WTC11 (cell line): ENCODE results near the gene FHOD1. TPM values are rescaled to one million over a fixed set of nuclear protein-coding genes. Genes with fewer than 3 reads are reported as not detected.

Experiments
- ATAC-seq: fragments of 200-7000 bp; cut with Tn5 transposase; 2 replicates; pipeline ENCODE4 v1.10.0; 2021; ENCODE audit warnings: mild to moderate bottlenecking, moderate library complexity
- CTCF ChIA-PET: fragments of 300-600 bp; sonication (Branson Sonifier 250); formaldehyde crosslinking; loops from one replicate; lab custom pipeline; 2021; ENCODE audit warnings: antibody characterized with exemption; lab: Charles Lee
- POLR2A ChIA-PET: fragments of 350-600 bp; sonication (Branson Sonifier 250); formaldehyde crosslinking; loops from one replicate; lab custom pipeline; 2021; ENCODE audit warnings: antibody characterized with exemption; lab: Charles Lee
- DNase-seq: peaks from one replicate; pipeline ENCODE4 v3.0.0; 2021; ENCODE audit warnings: low spot score
- H3K27ac Mint-ChIP-seq: 2 replicates; pipeline ENCODE4 v1.8.0; 2021; ENCODE audit warnings: mixed read lengths
- H3K27me3 Mint-ChIP-seq: 2 replicates; pipeline ENCODE4 v1.8.0; 2021; ENCODE audit warnings: low read depth, mild to moderate bottlenecking, moderate library complexity, mixed read lengths
- H3K36me3 Mint-ChIP-seq: 2 replicates; pipeline ENCODE4 v1.8.0; 2021; ENCODE audit warnings: mixed read lengths
- H3K4me1 Mint-ChIP-seq: 2 replicates; pipeline ENCODE4 v1.8.0; 2022; ENCODE audit warnings: mixed read lengths
- H3K4me3 Mint-ChIP-seq: 2 replicates; pipeline ENCODE4 v1.8.0; 2021; ENCODE audit warnings: mild to moderate bottlenecking, moderate library complexity, mixed read lengths
- H3K9me3 Mint-ChIP-seq: 2 replicates; pipeline ENCODE4 v1.8.0; 2021; ENCODE audit warnings: mixed read lengths
- ATF1 ChIP-seq: sonication (generic); formaldehyde crosslinking; IDR thresholded peaks from 2 replicates; pipeline ENCODE4 v1.8.1; 2023; ENCODE audit warnings: mild to moderate bottlenecking, moderate library complexity, missing genetic modification reagents
- ATF6 ChIP-seq: sonication (generic); formaldehyde crosslinking; IDR thresholded peaks from 2 replicates; pipeline ENCODE4 v1.8.1; 2023; ENCODE audit warnings: mild to moderate bottlenecking, missing genetic modification reagents
- E2F4 ChIP-seq: sonication (generic); formaldehyde crosslinking; IDR thresholded peaks from 2 replicates; pipeline ENCODE4 v1.8.1; 2022; ENCODE audit warnings: low read depth, mild to moderate bottlenecking, moderate library complexity, missing genetic modification reagents, borderline replicate concordance
- FOXK1 ChIP-seq: sonication (generic); formaldehyde crosslinking; IDR thresholded peaks from 2 replicates; pipeline ENCODE4 v1.8.0; 2022; ENCODE audit warnings: mild to moderate bottlenecking, moderate library complexity, missing genetic modification reagents
- GABPB1 ChIP-seq: sonication (generic); formaldehyde crosslinking; IDR thresholded peaks from 2 replicates; pipeline ENCODE4 v1.8.1; 2023; ENCODE audit warnings: mild to moderate bottlenecking, missing genetic modification reagents
- GTF2I ChIP-seq: fragments of 250-450 bp; sonication (Bioruptor Pico); conservative IDR thresholded peaks from 2 replicates; pipeline ENCODE4 v1.4.0; 2021; ENCODE audit warnings: mild to moderate bottlenecking
- IRF2 ChIP-seq: sonication (generic); formaldehyde crosslinking; IDR thresholded peaks from 2 replicates; pipeline ENCODE4 v1.8.0; 2022; ENCODE audit warnings: low read depth, missing genetic modification reagents, borderline replicate concordance
- NR1H2 ChIP-seq: sonication (generic); formaldehyde crosslinking; IDR thresholded peaks from 2 replicates; pipeline ENCODE4 v1.9.0; 2021; ENCODE audit warnings: mild to moderate bottlenecking, moderate library complexity, missing genetic modification reagents
- PRRX2 ChIP-seq: fragments of 250-450 bp; sonication (Bioruptor Pico); IDR thresholded peaks from 2 replicates; pipeline ENCODE4 v1.8.0; 2021; ENCODE audit warnings: mild to moderate bottlenecking
- RORB ChIP-seq: fragments of 250-450 bp; sonication (Bioruptor Pico); IDR thresholded peaks from 2 replicates; pipeline ENCODE4 v1.9.0; 2021; ENCODE audit warnings: mild to moderate bottlenecking
- SMAD3 ChIP-seq: sonication (generic); formaldehyde crosslinking; IDR thresholded peaks from 2 replicates; pipeline ENCODE4 v1.8.0; 2022; ENCODE audit warnings: missing genetic modification reagents, mild to moderate bottlenecking, borderline replicate concordance
- SP1 ChIP-seq: sonication (generic); formaldehyde crosslinking; conservative IDR thresholded peaks from 2 replicates; pipeline ENCODE4 v1.8.1; 2022; ENCODE audit warnings: missing genetic modification reagents
- TEAD1 ChIP-seq: sonication (generic); formaldehyde crosslinking; IDR thresholded peaks from 2 replicates; pipeline ENCODE4 v1.8.0; 2022; ENCODE audit warnings: mild to moderate bottlenecking, missing genetic modification reagents
- ZNF232 ChIP-seq: sonication (generic); formaldehyde crosslinking; IDR thresholded peaks from 2 replicates; pipeline ENCODE4 v1.8.0; 2022; ENCODE audit warnings: mild to moderate bottlenecking, missing genetic modification reagents
- ZNF317 ChIP-seq: sonication (generic); formaldehyde crosslinking; IDR thresholded peaks from 2 replicates; pipeline ENCODE4 v1.8.1; 2023; ENCODE audit warnings: low read depth, mild to moderate bottlenecking, moderate library complexity, missing genetic modification reagents, borderline replicate concordance
- total RNA-seq: library from RNA; stranded (reverse); gene quantifications from 3 replicates; pipeline ENCODE4 v1.2.3, GENCODE V29; 2021
- TF ChIP-seq, protein P1 (sequence below): sonication (generic); formaldehyde crosslinking; IDR thresholded peaks from 2 replicates; pipeline ENCODE4 v1.8.1; 2023; ENCODE audit warnings: mild to moderate bottlenecking, moderate library complexity, missing genetic modification reagents
- TF ChIP-seq, protein P2 (sequence below): sonication (generic); formaldehyde crosslinking; IDR thresholded peaks from 2 replicates; pipeline ENCODE4 v1.8.1; 2023; ENCODE audit warnings: mild to moderate bottlenecking, missing genetic modification reagents, borderline replicate concordance

FHOD1 gene
- total RNA-seq, 1 experiment from 2014 or later = 81.3 TPM

DNA sequence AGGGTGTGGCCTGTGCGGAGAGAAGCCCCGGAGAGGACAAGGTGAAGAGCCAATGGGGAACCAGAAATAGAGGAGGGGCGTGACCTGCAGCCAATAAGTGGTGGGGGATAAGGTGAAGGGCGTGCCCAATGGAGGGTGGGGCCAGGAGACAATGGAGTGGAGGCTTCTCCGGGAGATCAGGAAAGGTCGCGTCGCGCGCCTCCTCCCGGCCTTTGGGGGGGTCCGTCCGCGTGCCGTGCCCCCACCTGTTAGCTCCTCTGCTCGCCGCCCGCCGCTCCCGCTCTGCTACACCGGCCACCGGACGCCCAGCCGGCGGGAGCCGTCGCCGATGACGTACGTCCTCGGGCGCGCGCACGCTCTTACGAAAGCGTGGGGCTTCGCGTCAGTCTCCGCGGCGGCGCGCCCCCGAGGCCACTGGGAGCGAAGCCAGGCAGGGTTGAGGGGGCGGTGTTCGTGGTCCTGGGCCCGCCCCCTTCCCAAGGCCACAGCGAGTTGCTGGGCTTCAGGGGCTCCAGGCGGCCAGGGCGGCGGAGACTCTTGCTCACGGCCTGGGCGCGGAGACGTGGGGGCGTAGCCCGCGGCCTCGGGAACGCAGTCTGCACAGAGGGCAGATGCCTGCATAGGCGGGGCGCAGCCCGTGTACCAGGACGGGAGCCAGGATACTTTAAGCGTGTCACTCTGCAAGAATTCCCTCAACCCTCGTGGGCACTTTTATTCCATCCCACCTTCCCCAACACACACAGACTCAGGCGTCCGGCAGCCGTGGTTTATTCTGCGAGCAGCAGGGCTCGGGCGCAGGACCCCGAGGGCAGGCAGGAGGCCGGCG, 63.4 kb downstream of the FHOD1 start, which contains the start of gene MATCAP1 (continued):
- TF ChIP-seq TEAD1 (0 out of 2 replicates have a peak, but pooled peaks have one; percentile 13), SP1 (CRISPR knock-in tag) (peak; percentile 91)

- ChIA-PET POLR2A (no interaction called here), CTCF (interaction anchor here (1.4 to 4.4 kb wide), 4 partner anchors 9 to 230 kb away, joined by 4 to 49 read pairs (median 20); partner anchors contain the start of gene NOL3)
- Mint-ChIP-seq H3K9me3 (no peaks in the 10 kb centered on the region), H3K27me3 (peaks cover 34% of the 10 kb centered on the region), H3K27ac (no peak overlapping the region), H3K36me3 (no peaks in the 10 kb centered on the region), H3K4me3 (no peak overlapping the region), H3K4me1 (peaks cover 23% of the 10 kb centered on the region)
- ATAC-seq (no peak), DNase-seq (no peak)
- TF ChIP-seq ZNF232 (CRISPR knock-in tag) (peak; percentile 6; the same call in 1 of the 2 replicates), GABPB1 (CRISPR knock-in tag) (no peak)
These were observed 64.0 kb downstream of the FHOD1 start for GRCh38 chr16:67183284-67183626.

- ChIA-PET POLR2A (interaction anchor here (0.7 kb wide), 1 partner anchor 65 kb away, joined by 3 read pairs; the partner anchor contains the start of gene FHOD1), CTCF (interaction anchor here (1.5 to 4.4 kb wide), 2 partner anchors 12 to 28 kb away, joined by 9 to 49 read pairs; partner anchors contain the start of gene NOL3)
- no peak for TF ChIP-seq NR1H2 (CRISPR knock-in tag)
- no peak for TF ChIP-seq ATF6 (CRISPR knock-in tag)
- no peak for TF ChIP-seq ZNF317 (CRISPR knock-in tag)
- no peak for TF ChIP-seq E2F4 (CRISPR knock-in tag)
- TF ChIP-seq PRRX2 (CRISPR knock-in tag) = no peak
- no peak for TF ChIP-seq ATF1 (CRISPR knock-in tag)
- no peak for TF ChIP-seq FOXK1 (CRISPR knock-in tag)
- no peak for TF ChIP-seq SMAD3 (CRISPR knock-in tag)
- no peak for TF ChIP-seq GTF2I (CRISPR knock-in tag)
- TF ChIP-seq IRF2 (CRISPR knock-in tag) = no peak
- H3K27ac Mint-ChIP-seq = no peak overlapping the region
- no peaks in the 10 kb centered on the region for H3K9me3 Mint-ChIP-seq
- H3K27me3 Mint-ChIP-seq = peaks cover 40% of the 10 kb centered on the region
- peaks cover 29% of the 10 kb centered on the region for H3K4me1 Mint-ChIP-seq
- no peak overlapping the region for H3K4me3 Mint-ChIP-seq
- H3K36me3 Mint-ChIP-seq = peaks cover 3% of the 10 kb centered on the region; the same call in 1 of the 2 replicates
- DNase-seq (no peak), ATAC-seq (no peak)
These were observed 65.0 kb downstream of the FHOD1 start for GRCh38 chr16:67182288-67182687.

GRCh38 chr16:67181346-67181745, 65.9 kb downstream of the FHOD1 start:
- Mint-ChIP-seq H3K27me3 (peaks cover 43% of the 10 kb centered on the region), H3K27ac (no peak overlapping the region), H3K4me3 (no peak overlapping the region), H3K9me3 (no peaks in the 10 kb centered on the region), H3K36me3 (peaks cover 3% of the 10 kb centered on the region; the same call in 1 of the 2 replicates)
- POLR2A ChIA-PET = no interaction called here
- ATAC-seq = no peak
- TF ChIP-seq RORB (CRISPR knock-in tag) = no peak
- TF ChIP-seq, protein P1, sequence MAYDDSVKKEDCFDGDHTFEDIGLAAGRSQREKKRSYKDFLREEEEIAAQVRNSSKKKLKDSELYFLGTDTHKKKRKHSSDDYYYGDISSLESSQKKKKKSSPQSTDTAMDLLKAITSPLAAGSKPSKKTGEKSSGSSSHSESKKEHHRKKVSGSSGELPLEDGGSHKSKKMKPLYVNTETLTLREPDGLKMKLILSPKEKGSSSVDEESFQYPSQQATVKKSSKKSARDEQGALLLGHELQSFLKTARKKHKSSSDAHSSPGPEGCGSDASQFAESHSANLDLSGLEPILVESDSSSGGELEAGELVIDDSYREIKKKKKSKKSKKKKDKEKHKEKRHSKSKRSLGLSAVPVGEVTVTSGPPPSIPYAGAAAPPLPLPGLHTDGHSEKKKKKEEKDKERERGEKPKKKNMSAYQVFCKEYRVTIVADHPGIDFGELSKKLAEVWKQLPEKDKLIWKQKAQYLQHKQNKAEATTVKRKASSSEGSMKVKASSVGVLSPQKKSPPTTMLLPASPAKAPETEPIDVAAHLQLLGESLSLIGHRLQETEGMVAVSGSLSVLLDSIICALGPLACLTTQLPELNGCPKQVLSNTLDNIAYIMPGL (CRISPR knock-in tag) = no peak
- TF ChIP-seq, protein P2, sequence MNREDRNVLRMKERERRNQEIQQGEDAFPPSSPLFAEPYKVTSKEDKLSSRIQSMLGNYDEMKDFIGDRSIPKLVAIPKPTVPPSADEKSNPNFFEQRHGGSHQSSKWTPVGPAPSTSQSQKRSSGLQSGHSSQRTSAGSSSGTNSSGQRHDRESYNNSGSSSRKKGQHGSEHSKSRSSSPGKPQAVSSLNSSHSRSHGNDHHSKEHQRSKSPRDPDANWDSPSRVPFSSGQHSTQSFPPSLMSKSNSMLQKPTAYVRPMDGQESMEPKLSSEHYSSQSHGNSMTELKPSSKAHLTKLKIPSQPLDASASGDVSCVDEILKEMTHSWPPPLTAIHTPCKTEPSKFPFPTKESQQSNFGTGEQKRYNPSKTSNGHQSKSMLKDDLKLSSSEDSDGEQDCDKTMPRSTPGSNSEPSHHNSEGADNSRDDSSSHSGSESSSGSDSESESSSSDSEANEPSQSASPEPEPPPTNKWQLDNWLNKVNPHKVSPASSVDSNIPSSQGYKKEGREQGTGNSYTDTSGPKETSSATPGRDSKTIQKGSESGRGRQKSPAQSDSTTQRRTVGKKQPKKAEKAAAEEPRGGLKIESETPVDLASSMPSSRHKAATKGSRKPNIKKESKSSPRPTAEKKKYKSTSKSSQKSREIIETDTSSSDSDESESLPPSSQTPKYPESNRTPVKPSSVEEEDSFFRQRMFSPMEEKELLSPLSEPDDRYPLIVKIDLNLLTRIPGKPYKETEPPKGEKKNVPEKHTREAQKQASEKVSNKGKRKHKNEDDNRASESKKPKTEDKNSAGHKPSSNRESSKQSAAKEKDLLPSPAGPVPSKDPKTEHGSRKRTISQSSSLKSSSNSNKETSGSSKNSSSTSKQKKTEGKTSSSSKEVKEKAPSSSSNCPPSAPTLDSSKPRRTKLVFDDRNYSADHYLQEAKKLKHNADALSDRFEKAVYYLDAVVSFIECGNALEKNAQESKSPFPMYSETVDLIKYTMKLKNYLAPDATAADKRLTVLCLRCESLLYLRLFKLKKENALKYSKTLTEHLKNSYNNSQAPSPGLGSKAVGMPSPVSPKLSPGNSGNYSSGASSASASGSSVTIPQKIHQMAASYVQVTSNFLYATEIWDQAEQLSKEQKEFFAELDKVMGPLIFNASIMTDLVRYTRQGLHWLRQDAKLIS = no peak
- TF ChIP-seq, all 79 proteins: peak for 0
- CTCF ChIA-PET = no interaction called here
- no peak for DNase-seq
- H3K4me1 Mint-ChIP-seq = peaks cover 22% of the 10 kb centered on the region
